HT1080 (cell line): ENCODE data around the gene CAMK2A. TPM values are rescaled to one million over a fixed set of nuclear protein-coding genes. Genes with fewer than 3 reads are reported as not detected.
A peak's percentile ranks its signal among the peaks of the same experiment; 100 is the strongest.

ENCODE experiments used
- DNase-seq: peaks from one replicate; pipeline ENCODE4 v3.0.0-alpha.2; 2015; ENCODE audit warnings: low read depth
- polyA plus RNA-seq, 2 experiments: library from polyadenylated mRNA; depleted of rRNA; stranded (reverse); fragments of >200 nt; gene quantifications; 2 replicates each; pipeline ENCODE4 v1.2.3, GENCODE V29; 2015
- total RNA-seq: library from RNA; depleted of rRNA; stranded (reverse); fragments of >200 nt; shearing (Covaris generic); gene quantifications from 2 replicates; pipeline ENCODE4 v1.2.3, GENCODE V29; 2014; rRNA removed

Gene CAMK2A
- not detected in 2 replicates for total RNA-seq
- polyA plus RNA-seq (2015; cell fraction: cytosol; rRNA removed): 0.02 TPM in 1 of 2 replicates, not detected in the other
- polyA plus RNA-seq (2015; cell fraction: nucleus; rRNA removed): 0.15 TPM in 1 of 2 replicates, not detected in the other

- DNase-seq: no peak
Observed at GRCh38 chr5:150289551-150290390, at the start of gene CAMK2A. Gene CAMK2A (minus strand): TSS chr5:150289773. CDS start chr5:150289625, 148 bp downstream.

GRCh38 chr5:150339165-150339564 lies 49.6 kb upstream of the CAMK2A start:
- DNase-seq: no peak

GRCh38 chr5:150338546-150338945 lies 49.0 kb upstream of the CAMK2A start:
- DNase-seq: no peak

- no peak for DNase-seq
Observed at GRCh38 chr5:150335778-150336177, 46.2 kb upstream of the CAMK2A start.

- no peak for DNase-seq
Observed at GRCh38 chr5:150333400-150333799, 43.8 kb upstream of the CAMK2A start.

DNA sequence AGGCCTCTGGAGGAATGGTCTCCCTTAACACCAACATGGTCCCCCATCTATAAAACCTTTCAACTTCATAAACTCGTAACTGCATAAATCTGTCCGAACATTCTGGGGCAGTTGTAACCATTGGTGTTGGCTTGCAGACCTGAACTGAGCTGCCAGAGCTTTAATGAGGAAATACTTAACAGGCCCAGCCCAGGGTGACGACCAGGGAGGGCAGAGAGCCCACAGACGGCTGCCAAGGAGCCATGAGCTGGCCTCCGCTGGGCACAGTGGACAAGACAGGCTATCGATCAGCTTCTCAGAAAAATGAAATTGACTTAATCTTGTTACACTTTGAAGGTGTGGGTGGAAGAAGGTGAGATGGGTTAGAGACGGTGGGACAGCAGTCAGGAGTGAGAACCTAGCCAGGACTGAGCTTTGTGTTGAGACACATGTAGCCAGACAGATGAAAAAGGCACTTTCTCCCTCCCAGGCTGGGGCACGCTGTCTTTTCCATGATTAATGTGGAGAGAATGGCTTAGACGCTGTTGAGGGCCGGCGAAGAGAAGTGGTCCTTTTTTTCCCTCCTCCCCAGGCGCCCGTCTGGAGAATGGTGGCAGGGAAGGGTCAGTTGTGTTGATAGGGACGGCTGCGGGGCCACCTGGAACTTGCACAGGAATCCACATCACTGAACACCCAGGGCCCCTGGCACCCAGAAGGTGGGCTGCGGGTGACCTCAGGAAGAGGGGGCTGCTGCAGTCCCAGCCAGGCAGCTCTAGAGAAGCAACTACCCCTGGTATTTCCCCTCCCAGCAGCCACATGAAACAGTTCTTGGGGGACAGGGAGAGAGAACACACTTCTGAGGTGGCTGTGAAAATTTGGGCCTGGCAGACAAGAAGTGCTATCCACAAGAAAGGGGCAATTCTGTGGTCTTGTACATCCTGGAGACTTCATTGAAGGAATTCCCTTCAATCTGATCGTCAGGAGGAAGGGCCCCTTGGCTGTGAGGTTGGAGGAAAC lies 40.6 kb upstream of the CAMK2A start:
- no peak for DNase-seq

DNA sequence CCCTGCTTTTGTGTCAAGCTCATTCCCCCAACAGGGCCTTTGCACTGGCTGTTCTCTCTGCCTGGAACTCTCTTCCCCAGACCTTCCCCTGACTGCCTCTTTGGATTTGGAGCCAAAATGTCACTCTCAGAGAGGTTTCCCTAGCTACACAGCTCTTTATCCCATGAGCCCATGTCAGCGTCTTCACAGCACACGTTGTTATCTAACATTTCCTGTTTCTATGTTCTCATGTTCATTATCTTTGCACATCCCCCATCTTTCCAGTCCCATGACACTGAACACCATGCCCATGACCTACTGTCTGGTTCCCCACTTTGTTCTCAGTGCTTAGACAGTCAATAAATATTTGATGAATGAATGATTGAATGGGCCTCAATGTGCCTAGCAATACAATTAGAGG lies 39.5 kb upstream of the CAMK2A start:
- DNase-seq: no peak

DNA sequence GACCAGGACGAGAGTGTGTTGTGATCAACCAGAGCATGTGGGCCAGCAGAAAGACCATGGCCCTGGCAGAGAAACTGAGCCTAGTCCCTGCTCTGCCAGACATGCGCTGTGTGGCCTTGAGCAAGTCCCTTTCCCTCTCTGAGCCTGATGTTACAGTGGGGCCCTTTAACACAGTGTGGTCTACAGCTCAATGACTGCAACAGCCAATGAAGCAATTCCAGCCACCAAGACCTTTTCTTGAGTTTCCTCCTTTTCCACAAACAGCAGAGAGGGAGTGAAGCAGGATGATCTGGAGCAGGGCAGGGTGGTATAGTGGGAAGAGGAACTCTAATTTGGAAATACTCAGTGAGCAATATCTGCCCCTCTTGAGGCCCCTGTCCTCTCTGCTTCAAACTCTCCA lies 38.9 kb upstream of the CAMK2A start:
- DNase-seq: no peak

DNA sequence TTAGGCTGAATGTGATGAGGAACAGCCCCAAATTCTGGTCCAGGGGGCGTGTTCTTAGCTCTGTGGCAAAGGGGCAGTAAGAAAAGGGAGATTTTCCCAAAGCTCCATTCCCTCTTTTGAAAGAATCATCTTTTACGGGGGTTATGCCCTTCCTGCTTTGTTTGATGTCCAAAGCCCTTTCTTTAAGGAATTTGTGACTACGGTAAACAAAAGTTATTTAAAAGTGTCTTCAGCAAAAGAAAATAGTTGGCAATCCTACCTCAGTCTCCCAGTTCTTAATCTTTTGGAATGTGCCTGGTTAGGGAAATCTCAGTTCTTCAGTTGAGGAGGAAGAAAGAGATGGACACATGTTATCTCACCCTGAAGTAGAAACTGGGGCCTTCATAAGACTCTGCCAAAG lies 37.6 kb upstream of the CAMK2A start:
- DNase-seq: no peak

GRCh38 chr5:150326707-150327106 lies 37.1 kb upstream of the CAMK2A start:
- DNase-seq: no peak

DNA sequence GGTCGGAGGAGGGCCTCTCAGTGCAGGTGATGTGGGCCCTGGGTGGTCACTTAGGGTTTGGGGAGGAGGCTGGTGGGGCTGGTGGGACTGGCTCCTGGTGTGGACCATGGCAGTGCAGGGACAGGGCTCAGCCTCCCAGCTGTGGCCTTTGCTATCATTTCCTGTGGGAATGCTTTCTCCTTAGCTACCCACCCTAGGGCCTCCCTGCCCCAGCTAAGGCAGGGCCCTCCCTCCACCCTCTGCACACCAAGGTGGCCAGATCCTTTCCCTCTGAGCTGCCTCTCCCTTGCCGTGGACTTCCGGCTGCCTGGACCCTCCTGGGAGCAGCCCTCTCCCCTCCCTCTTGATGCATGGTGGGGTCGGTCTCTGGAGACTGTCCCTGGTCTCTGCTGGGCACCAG lies 35.9 kb upstream of the CAMK2A start:
- no peak for DNase-seq

- DNase-seq: no peak
Observed at GRCh38 chr5:150323819-150324218, 34.2 kb upstream of the CAMK2A start.

- no peak for DNase-seq
Observed at GRCh38 chr5:150323092-150323491, 33.5 kb upstream of the CAMK2A start.

DNA sequence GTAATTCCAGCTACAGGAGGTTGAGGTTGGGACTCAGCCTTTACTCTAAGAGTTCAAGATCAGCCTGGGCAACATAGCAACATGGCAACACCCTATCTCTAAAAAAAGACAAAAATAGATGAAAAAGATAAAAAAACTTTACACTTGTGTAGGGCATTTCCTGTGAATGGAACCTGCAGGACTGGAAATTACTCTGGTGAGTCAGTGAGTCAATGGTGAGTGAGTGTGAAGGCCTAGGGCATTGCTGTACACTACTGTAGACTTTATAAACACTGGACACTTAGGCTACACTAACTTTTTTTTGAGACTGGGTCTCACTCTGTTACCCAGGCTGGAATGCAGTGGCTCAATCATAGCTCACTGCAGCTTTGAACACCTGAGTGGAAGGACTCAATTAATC lies 32.6 kb upstream of the CAMK2A start:
- peak; percentile 79 for DNase-seq

DNA sequence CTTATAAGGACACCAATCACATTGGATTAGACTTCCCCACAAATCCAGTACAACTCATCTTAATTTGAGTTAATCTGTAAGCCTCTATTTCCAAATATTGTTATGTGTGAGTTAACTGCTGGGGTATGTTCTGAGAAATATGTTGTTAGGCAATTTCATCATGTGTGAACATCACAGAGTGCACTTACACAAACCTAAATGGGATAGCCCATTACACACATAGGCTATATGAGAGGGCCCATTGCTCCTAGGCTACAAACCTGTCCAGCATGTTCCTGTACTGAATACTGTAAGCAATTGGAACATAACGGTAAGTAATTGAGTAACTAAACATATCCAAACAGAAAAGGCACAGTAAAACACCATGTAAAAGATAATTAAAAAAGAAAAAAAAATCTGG lies 32.2 kb upstream of the CAMK2A start:
- DNase-seq: no peak

DNA sequence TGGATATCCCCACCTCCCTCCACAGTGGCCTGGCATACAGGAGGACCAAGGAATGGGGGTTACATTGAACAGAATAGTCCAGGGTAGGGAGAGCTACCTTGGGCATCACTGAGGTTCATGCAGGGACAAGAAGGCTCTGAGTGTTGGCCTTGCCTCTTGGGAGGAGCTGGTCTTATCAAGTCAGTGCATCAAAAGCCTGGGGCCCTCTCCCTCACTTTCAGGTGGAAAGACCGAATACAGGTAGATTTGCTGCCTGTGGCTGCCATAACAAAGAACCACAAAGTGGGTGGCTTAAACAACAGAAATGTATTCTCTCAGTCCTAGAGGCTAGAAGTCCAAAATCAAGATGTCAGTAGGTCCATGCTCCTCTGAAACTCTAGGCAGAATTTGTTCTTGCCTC lies 31.6 kb upstream of the CAMK2A start:
- no peak for DNase-seq

DNA sequence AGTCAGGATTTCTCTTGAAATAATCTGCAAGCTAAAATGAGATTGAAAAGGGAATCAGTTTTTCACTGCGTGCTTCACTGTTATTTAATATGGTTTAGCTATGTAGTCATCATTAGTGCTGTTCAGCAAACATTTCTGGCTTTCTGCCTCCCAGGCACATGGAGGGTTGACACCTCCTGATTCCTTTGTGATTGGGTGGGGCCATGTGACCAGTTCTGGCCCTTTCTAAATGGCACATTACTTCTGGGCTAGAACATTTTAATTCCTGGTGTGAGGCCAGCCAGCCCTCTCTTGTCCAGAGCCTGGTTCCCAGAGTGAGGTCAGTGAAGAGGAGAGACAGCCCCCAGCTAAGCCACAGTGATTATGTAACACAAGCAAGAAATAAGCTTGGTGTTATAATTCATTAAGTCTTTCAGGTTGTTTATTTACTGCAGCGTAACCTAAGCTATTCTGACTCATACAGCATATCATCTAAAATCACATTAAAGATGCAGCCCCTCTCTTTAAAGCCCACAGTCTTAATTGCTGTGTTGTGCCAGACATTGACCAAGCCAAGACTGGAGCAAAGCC lies 30.6 kb upstream of the CAMK2A start:
- DNase-seq: peak; percentile 72

DNA sequence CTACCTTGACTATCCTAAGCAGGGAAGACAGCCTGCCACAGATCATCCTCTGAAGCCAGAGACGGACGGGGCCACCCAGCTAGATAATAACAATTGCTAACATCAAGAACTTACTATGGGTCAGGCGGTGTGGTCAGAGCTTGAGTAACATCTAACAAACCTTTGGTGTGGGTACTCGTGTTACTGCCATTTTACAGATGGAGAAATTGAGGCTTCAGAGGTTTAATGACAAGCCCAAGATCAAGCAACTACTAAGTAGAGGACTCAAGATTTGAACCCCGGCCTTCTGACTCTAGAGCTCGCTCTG lies 29.9 kb upstream of the CAMK2A start:
- no peak for DNase-seq

DNA sequence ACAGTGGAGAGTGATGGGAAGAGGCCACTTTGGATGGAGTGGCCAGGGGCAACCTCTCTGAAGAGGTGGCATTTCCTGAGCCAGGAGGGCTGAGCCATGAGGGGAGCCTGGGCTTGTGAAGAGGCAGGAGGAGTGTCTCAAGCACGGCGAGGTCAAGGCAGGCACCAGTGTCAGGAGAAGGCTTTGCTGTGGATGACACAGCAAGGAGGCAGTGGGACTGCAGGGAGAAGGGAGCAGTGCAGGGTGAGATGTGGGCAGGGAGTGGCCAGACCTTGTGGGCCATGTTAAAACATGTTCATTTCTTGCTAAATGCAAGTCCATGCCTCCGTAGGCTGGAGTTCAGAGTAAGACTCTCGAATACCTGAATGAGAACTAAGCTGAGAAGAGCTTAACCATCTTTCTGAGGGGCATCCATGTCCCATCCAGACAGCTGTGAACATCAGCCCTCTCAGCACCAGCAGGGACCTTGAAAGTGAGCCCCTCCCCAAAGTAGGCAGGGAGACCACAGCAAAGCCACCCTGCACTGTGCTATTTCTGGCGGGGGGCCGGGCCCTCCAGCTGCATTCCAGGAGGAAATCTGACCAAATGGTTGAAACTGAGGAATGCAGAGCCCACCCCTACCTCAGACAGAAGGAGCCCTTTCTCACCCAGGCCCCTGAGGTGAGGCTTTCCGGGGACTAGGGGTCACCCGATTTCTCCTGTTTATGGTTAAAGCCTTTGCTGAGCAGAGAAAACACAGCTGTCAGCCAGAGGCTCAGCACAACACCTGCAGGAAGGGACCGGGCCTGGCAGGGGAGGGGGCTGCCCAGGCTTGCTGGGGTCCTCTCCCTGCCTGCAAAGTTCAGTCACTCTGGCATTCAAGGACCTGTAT lies 29.3 kb upstream of the CAMK2A start:
- DNase-seq: no peak
